ENCODE data around the gene CXADR. TPM values are rescaled to one million over a fixed set of nuclear protein-coding genes. Genes with fewer than 3 reads are reported as not detected.

The CXADR gene
- total RNA-seq, 1 experiment from 2014 or later, result 119 TPM

GRCh38 chr21:17545007-17545406 lies 32.2 kb downstream of the CXADR start (continued):
- TF ChIP-seq, protein P1, sequence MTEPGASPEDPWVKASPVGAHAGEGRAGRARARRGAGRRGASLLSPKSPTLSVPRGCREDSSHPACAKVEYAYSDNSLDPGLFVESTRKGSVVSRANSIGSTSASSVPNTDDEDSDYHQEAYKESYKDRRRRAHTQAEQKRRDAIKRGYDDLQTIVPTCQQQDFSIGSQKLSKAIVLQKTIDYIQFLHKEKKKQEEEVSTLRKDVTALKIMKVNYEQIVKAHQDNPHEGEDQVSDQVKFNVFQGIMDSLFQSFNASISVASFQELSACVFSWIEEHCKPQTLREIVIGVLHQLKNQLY (CRISPR knock-in tag; IDR thresholded peaks at IDR 0.05), result no peak

DNA sequence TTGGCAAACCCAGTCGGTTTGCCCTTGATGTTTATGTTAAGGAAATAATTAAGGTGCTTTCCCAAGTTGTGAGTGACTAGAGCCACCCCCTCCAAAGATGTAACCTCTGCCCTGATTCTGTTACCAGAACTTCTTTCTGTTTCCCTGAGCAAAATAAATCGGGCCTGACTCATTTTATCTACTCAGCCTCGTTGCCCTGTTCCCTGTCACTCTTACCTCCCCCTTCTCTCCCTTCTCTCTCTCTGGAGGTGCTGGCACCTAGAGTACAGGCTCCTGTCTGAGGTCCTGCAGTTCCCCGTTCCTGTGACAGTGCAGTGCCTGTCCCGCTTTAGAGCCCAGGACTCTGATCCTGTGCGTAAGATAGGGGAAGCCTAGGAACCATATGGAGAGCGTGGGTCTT lies 35.4 kb downstream of the CXADR start:
- Mint-ChIP-seq H3K36me3 (peaks cover 54% of the 10 kb centered on the region), H3K4me3 (no peak overlapping the region), H3K27ac (peak overlapping the region; percentile 75), H3K9me3 (no peaks in the 10 kb centered on the region), H3K27me3 (ENCODE audit: low read depth) (no peaks in the 10 kb centered on the region), H3K4me1 (peaks cover 23% of the 10 kb centered on the region)
- no peak for TF ChIP-seq ZNF263 (CRISPR knock-in tag; IDR thresholded peaks at IDR 0.05; ENCODE audit: low read depth)
- no peak for TF ChIP-seq PRRX2 (CRISPR knock-in tag; IDR thresholded peaks at IDR 0.05)
- ChIA-PET CTCF (no interaction called here), POLR2A (no interaction called here)
- no peak for DNase-seq (ENCODE audit: low spot score)
- ATAC-seq, result no peak

DNA sequence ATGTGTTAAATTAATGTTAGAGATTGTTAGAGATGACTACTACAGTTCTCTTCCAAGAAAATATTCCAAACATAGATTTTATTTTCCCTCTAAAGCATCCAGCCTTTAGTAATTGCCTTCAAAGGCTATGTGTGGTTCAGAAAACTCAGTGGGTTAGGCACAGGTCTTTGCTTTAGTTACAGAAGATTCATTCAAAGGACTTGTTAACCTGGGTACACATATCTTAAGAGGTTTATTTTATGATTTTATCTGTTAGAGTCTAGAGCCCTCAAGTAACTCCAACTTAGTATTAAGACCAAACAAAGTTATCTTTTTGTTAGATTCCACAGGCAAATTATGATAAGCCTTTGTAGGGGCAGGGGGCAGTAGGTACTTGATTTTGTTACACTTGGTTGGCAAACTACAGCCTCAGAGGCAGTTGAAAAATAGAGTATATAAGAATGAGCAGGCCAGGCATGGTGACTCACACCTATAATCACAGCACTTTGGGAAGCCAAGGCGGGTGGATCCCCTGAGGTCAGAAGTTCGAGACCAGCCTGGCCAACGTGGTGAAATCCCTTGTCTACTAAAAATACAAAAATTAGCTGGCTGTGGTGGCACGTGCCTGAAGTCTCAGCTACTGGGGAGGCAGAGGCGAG lies 37.9 kb downstream of the CXADR start:
- Mint-ChIP-seq H3K27me3 (ENCODE audit: low read depth) (no peaks in the 10 kb centered on the region), H3K4me1 (peaks cover 13% of the 10 kb centered on the region), H3K4me3 (no peak overlapping the region), H3K27ac (0 out of 2 replicates have a peak overlapping the region, but pooled peaks have one; percentile 18), H3K9me3 (no peaks in the 10 kb centered on the region), H3K36me3 (peaks cover 61% of the 10 kb centered on the region)
- POLR2A ChIA-PET, result no interaction called here
- ATAC-seq (no peak), DNase-seq (ENCODE audit: low spot score) (no peak)
- TF ChIP-seq KAT7 (CRISPR knock-in tag; IDR thresholded peaks at IDR 0.05; ENCODE audit: borderline replicate concordance) (no peak), SMAD4 (CRISPR knock-in tag; IDR thresholded peaks at IDR 0.05) (no peak), E2F5 (CRISPR knock-in tag; IDR thresholded peaks at IDR 0.05) (no peak)
- TF ChIP-seq, protein P2, sequence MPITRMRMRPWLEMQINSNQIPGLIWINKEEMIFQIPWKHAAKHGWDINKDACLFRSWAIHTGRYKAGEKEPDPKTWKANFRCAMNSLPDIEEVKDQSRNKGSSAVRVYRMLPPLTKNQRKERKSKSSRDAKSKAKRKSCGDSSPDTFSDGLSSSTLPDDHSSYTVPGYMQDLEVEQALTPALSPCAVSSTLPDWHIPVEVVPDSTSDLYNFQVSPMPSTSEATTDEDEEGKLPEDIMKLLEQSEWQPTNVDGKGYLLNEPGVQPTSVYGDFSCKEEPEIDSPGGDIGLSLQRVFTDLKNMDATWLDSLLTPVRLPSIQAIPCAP (CRISPR knock-in tag; IDR thresholded peaks at IDR 0.05), result no peak
- CTCF ChIA-PET, result no interaction called here

DNA sequence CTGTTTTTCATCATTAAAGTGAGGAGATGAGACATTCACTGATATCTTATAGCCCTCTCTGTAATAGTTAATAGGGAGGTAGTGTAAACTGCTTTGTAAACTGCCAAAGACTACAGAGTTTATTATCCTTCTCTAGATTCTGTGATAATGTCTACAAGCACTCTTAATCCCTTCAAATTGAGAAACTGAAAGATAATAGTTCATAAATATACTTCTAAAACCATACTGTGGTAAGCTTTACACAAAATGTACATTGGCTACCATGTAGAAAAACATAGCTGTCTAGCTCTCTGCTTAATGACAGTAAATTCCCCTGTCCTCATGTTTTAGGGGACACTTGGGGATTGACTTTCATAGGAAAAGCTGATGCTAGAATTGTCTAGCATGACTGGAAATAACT lies 39.6 kb downstream of the CXADR start:
- DNase-seq (ENCODE audit: low spot score), result no peak
- no peak for ATAC-seq
- Mint-ChIP-seq H3K36me3 (peaks cover 64% of the 10 kb centered on the region), H3K4me1 (peaks cover 8% of the 10 kb centered on the region), H3K9me3 (no peaks in the 10 kb centered on the region), H3K27me3 (ENCODE audit: low read depth) (no peaks in the 10 kb centered on the region), H3K4me3 (no peak overlapping the region), H3K27ac (no peak overlapping the region)
- POLR2A ChIA-PET, result no interaction called here
- CTCF ChIA-PET, result no interaction called here
- TF ChIP-seq, protein P1 (CRISPR knock-in tag; IDR thresholded peaks at IDR 0.05), result no peak
- TF ChIP-seq ERG (CRISPR knock-in tag; IDR thresholded peaks at IDR 0.05) (no peak), E2F5 (CRISPR knock-in tag; IDR thresholded peaks at IDR 0.05) (no peak), MXD4 (CRISPR knock-in tag; IDR thresholded peaks at IDR 0.05; ENCODE audit: borderline replicate concordance) (no peak), TEAD1 (CRISPR knock-in tag; IDR thresholded peaks at IDR 0.05) (no peak), NFYB (CRISPR knock-in tag; conservative IDR thresholded peaks at IDR 0.05; ENCODE audit: low read depth) (no peak), FOXP4 (CRISPR knock-in tag; IDR thresholded peaks at IDR 0.05) (no peak), ZNF138 (CRISPR knock-in tag; conservative IDR thresholded peaks at IDR 0.05) (no peak), PREB (CRISPR knock-in tag; IDR thresholded peaks at IDR 0.05; ENCODE audit: borderline replicate concordance) (no peak), ATF3 (CRISPR knock-in tag; conservative IDR thresholded peaks at IDR 0.05) (no peak), NR2C2 (CRISPR knock-in tag; IDR thresholded peaks at IDR 0.05) (no peak), CREB1 (CRISPR knock-in tag; IDR thresholded peaks at IDR 0.05) (no peak), NR3C1 (CRISPR knock-in tag; conservative IDR thresholded peaks at IDR 0.05; ENCODE audit: low read depth) (no peak)
- TF ChIP-seq, protein P3, sequence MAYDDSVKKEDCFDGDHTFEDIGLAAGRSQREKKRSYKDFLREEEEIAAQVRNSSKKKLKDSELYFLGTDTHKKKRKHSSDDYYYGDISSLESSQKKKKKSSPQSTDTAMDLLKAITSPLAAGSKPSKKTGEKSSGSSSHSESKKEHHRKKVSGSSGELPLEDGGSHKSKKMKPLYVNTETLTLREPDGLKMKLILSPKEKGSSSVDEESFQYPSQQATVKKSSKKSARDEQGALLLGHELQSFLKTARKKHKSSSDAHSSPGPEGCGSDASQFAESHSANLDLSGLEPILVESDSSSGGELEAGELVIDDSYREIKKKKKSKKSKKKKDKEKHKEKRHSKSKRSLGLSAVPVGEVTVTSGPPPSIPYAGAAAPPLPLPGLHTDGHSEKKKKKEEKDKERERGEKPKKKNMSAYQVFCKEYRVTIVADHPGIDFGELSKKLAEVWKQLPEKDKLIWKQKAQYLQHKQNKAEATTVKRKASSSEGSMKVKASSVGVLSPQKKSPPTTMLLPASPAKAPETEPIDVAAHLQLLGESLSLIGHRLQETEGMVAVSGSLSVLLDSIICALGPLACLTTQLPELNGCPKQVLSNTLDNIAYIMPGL (CRISPR knock-in tag; IDR thresholded peaks at IDR 0.05), result no peak

Data from WTC11 (cell line).